GM12878 (cell line): Measurements from ENCODE around the gene NELFE. TPM values are rescaled to one million over a fixed set of nuclear protein-coding genes. Genes with fewer than 3 reads are reported as not detected.

Source experiments
- E2F8 ChIP-seq: fragments of 450-650 bp; IDR thresholded peaks from 2 replicates; pipeline ENCODE4 v1.6.1; 2018; ENCODE audit warnings: mild to moderate bottlenecking, low read depth, moderate library complexity; ENCODE audit not compliant: partially characterized antibody
- E4F1 ChIP-seq: fragments of 450-650 bp; IDR thresholded peaks from 2 replicates; pipeline ENCODE4 v1.6.1; 2018; ENCODE audit warnings: borderline replicate concordance, mild to moderate bottlenecking; ENCODE audit not compliant: partially characterized antibody
- EED ChIP-seq: sonication (generic); IDR thresholded peaks from 2 replicates; pipeline ENCODE4 v1.6.1; 2016; ENCODE audit warnings: antibody characterized with exemption, low read depth
- EP300 ChIP-seq, 2 experiments: fragments of 150-350 bp in 1 of 2; IDR thresholded peaks; 2 replicates each; pipeline ENCODE4 v1.6.1; 2011 to 2012; ENCODE audit warnings: low read depth in 2 of 2, low read length in 2 of 2, borderline replicate concordance in 1 of 2, improper control_type of control experiment in 1 of 2, inconsistent platforms in 1 of 2; ENCODE audit not compliant: control insufficient read depth in 1 of 2
- FOXM1 ChIP-seq: IDR thresholded peaks from 2 replicates; pipeline ENCODE4 v1.6.1; 2012; ENCODE audit warnings: low read depth, mild to moderate bottlenecking, inconsistent platforms, low read length, moderate library complexity
- IKZF2 ChIP-seq, 2 experiments: fragments of 450-650 bp; IDR thresholded peaks; 2 replicates each; pipeline ENCODE4 v1.6.1; 2017; ENCODE audit warnings: mild to moderate bottlenecking in 2 of 2, moderate library complexity in 2 of 2
- IRF3 ChIP-seq: fragments of 450-650 bp; IDR thresholded peaks from 2 replicates; pipeline ENCODE4 v1.6.1; 2014; ENCODE audit warnings: mild to moderate bottlenecking
- MXI1 ChIP-seq: fragments of 150-350 bp; IDR thresholded peaks from 2 replicates; pipeline ENCODE4 v1.6.1; 2011; ENCODE audit warnings: low read depth, mild to moderate bottlenecking, inconsistent platforms, low read length, improper control_type of control experiment
- NFXL1 ChIP-seq: fragments of 450-650 bp; IDR thresholded peaks from 2 replicates; pipeline ENCODE4 v1.6.1; 2017; ENCODE audit warnings: antibody characterized with exemption, mild to moderate bottlenecking, borderline replicate concordance
- PBX3 ChIP-seq: IDR thresholded peaks from 2 replicates; pipeline ENCODE4 v1.6.1; 2011; ENCODE audit warnings: mild to moderate bottlenecking, low read depth, low read length, moderate library complexity; ENCODE audit not compliant: insufficient replicate concordance
- REST ChIP-seq: IDR thresholded peaks from 2 replicates; pipeline ENCODE4 v1.6.1; 2012; ENCODE audit warnings: mild to moderate bottlenecking, low read depth, low read length
- TCF7 ChIP-seq: IDR thresholded peaks from 2 replicates; pipeline ENCODE4 v1.6.1; 2014; ENCODE audit warnings: antibody characterized with exemption, borderline replicate concordance
- USF2 ChIP-seq: IDR thresholded peaks from 2 replicates; pipeline ENCODE4 v1.6.1; 2011; ENCODE audit warnings: low read depth, low read length, improper control_type of control experiment, borderline replicate concordance
- polyA plus RNA-seq, 11 experiments: library from polyadenylated mRNA; depleted of rRNA in 4 of 11; unstranded in 6 of 11; stranded (reverse) in 5 of 11; fragments of >200 nt; fragmentation: Nextera tagmentation in 4 of 11; fragmentation: Illumina TruSeq in 1 of 11; extraction: Ambion mirVana in 4 of 11; extraction: Trizol in 1 of 11; gene quantifications; 1 replicate in 1 of 11; 2 replicates in 10 of 11; pipeline versions ENCODE4 v1.2.1 to v1.2.3, GENCODE V29; 2011 to 2016; ENCODE audit warnings: inconsistent platforms in 2 of 11, missing spikeins in 2 of 11, low read depth in 1 of 11
- total RNA-seq, 4 experiments: library from RNA; depleted of rRNA in 3 of 4; stranded (reverse); fragments of >200 nt in 3 of 4; fragmentation: Illumina TruSeq in 1 of 4; extraction: Trizol in 1 of 4; gene quantifications; 2 replicates each; pipeline versions ENCODE4 v1.2.1 to v1.2.3, GENCODE V29; 2013 to 2021

The NELFE gene
- total and polyA plus RNA-seq, 10 of the 15 experiments (the other 5 are each of a cell fraction or from before 2014, with no cell fraction given), result 8.5 to 105 (median 59.7) TPM

GRCh38 chr6:31958741-31959739 lies at the start of gene NELFE, which contains the start of gene SKIC2 (continued):
- TF ChIP-seq E2F8, result peak; percentile 95
- no peak for TF ChIP-seq NFXL1
- no peak for TF ChIP-seq IRF3
- 0 out of 2 replicates have a peak, but pooled peaks have one; percentile 25 for TF ChIP-seq EED
- peak in 1 of 2 experiments; percentile 42; a peak in 1 of 4 replicates for TF ChIP-seq EP300 (IDR thresholded peaks at IDR 0.05; ENCODE audit: borderline replicate concordance in 1 of 2, control insufficient read depth in 1 of 2, low read depth in 2 of 2, low read length in 2 of 2)
- peak; percentile 61 for TF ChIP-seq PBX3
- no peak for TF ChIP-seq REST
- TF ChIP-seq FOXM1, result no peak
- TF ChIP-seq TCF7, result peak; percentile 4; the same call in 1 of the 2 replicates
- TF ChIP-seq IKZF2 (IDR thresholded peaks at IDR 0.05), result no peak; a peak in 1 of 4 replicates
- TF ChIP-seq MXI1, result peak; percentile 93
- no peak for TF ChIP-seq USF2
- TF ChIP-seq E4F1, result peak; percentile 97
